ENCODE results near the gene GDF7. TPM values are rescaled to one million over a fixed set of nuclear protein-coding genes. Genes with fewer than 3 reads are reported as not detected.

GDF7 gene
- polyA plus RNA-seq (ENCODE audit: insufficient read length in 3 of 3) = 1 to 10 TPM; 1.9 to 4.0 (median 3.8) TPM

GRCh38 chr2:20666304-20667150 lies at the start of gene GDF7:
GDF7 (plus strand) TSS chr2:20667144; CDS start chr2:20667240, 96 bp downstream.
- no peak for DNase-seq (ENCODE audit: low read depth in 3 of 3, low spot score in 2 of 3)

DNA sequence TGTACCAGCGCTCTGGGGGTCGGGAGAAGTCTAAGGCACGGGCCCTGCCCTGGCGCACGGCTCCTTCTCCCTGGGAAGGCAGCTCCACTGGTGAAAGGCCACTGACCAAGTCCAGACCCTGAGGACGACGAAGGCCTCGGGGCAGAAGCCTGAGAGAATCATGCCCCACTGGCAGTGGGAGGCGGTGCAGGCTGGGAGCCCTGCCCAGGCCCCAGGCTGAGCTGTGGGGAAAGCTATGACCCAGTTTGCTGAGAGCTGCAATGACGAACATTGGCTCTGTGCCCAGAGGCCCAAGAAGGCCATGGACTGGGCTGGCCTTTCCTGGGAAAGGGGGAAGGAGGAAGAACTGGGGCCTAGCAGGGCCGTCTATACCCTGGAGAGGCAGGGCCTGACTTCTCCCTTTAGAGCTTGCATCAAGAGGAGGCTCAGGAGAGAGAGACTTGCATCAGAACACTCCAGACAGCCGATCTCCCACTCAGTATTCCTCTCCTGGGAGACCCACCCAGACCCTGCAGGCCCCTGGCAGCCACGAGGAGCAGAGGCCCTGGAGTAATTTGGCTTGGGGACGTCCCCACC lies 49.0 kb upstream of the GDF7 start:
- DNase-seq (ENCODE audit: low read depth in 3 of 3, low spot score in 2 of 3) = peak in 1 of 3 donors; percentile 75

DNA sequence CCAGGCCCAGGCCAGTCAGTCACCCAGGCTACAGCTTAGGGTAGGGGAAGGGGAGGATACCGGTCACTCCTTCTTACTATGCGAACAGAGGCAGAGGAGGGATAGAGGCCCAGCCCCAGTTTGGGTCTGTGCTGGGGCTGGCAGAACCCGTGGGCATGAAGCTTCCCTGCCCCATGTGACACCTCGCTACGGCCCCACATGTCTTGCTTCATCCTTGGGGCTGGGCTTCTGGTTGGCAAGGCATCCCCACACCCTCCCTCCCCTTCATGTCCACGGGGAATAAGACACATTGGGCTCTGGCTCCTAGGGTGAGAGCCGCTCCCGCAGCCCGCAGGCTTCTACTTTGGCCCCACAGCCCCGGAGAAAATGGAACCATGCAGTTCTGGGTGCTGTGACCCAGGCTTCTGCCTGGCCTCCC lies 48.5 kb upstream of the GDF7 start:
- no peak for DNase-seq (ENCODE audit: low read depth in 3 of 3, low spot score in 2 of 3)

DNA sequence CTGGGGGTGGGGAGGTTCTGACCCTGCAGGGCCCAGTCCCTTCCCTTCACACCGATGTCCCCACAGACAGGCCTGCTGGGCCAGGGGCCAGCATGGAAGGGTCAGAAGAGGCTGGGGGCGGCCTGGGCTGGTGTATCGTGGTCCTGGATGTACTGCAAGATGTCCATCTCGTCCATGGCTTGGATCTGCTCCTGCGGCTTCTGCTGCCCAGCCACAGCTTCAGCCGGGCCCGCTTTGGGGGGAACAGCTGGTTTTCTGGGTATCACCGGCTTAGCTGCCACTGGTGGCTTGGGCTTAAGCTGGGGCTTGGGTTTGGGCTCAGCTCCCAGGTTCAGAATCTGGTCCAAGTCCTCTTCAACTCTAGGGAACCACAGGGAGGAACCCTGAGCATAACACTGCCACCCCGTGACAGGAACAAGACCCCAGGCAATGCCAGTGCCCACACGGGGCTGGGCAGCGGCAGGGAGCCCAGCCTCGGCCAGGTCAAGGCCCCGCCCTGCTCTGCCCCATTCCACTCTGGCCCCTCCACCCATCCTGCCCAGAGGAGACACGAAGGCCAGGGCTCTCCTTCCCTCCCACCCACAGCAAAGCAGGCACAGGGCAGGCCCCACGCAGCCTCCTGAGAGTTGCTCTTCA lies 47.9 kb upstream of the GDF7 start:
- DNase-seq (ENCODE audit: low read depth in 3 of 3, low spot score in 2 of 3) = no peak

DNA sequence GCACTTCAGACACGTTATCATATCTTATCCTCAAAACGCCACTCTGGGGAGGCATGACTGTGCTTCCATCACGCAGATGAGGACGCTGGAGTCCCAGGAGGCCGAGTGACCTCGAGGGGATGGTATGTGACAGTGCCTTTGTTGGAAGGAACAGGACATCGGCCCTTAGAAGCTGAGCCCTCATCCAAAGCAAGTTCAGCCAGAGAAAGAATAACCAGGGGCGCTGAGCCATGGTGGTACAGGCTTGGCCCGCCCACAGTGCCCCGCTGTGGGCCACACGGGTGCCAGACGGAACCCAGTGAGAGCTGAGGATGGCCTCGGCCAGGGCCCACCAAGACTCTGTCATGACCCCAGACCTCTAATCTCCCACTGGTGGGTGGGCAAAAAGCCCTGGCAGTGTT lies 47.3 kb upstream of the GDF7 start:
- DNase-seq (ENCODE audit: low read depth in 3 of 3, low spot score in 2 of 3) = no peak

- no peak for DNase-seq (ENCODE audit: low read depth in 3 of 3, low spot score in 2 of 3)
Measured at GRCh38 chr2:20620271-20620681, 46.7 kb upstream of the GDF7 start.

DNA sequence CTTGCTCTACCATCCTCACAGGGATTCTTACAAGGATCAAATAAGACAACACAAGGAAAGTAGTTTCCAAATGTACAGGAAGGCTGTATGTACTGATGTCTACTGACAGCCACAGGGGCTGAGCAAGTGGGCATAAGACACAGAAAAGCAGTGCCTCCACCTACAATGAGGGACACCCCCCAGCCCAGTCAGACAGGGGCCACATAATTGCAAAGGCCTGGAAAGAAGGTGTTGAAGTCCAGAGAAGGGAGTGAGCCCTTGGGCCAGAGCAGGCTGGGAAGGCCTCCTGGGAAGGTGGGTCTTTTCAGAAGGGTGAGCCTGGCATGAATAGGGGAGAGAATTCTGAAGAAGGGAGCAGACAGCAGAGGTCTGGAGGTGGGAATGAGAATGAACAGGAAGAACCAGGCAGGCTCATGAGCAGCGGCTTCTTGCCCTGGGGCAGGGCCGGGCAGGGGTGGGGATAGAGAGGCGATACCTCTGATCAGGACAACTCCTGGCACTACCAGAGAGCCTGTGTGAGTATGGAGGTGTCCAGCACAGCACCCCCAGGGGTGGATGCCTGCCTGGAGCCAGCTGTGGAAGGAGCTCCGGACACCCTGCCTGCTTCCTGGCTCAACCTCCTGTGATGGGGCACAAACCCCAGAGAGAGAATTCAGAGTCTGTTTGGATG lies 46.1 kb upstream of the GDF7 start:
- DNase-seq (ENCODE audit: low read depth in 3 of 3, low spot score in 2 of 3) = no peak

DNA sequence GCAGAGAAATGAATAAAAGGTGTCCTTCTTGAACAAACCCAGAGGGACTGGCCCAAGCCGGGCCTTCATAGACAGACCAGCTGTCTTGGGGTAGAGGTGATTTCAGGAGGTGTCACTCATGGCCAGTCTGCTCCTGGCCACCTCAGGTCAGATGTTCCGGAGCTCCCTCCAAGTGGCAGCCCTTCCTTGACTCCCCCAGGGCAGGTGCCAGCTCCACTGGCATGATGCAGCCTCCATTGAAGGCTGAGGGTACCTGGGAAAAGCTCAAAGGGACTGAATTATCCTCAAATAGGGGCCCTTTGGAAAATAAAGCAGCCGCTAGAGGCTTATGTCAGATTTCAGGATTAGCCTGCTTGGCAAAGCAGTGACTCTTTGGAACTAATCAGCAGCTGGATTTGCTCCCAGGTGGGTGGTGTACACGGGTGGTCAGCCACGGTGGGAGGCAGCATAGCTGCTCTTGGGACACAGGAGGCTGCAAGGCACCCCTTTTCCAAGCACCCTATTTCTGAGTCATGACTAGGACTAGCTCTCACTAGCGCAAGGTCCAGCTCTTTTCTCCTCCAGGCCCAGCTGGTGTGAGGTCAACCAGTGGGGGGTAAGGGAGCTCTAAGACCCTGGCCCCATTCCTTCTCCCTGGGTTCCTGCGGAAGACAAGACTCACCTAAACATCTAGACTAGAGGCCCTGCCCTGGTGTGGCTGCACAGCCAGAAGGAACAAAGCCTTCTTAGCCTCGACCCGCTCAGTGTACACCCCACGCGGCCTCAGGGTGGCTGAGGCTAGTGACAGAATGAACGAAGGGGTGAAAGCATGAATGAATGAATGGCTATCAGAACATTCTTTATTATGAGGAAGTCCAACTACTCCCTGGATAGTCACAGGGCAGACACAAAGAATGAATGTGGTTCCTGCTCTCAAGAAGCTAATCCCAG lies 45.3 kb upstream of the GDF7 start:
- no peak for DNase-seq (ENCODE audit: low read depth in 3 of 3, low spot score in 2 of 3)

GRCh38 chr2:20622296-20622686 lies 44.7 kb upstream of the GDF7 start:
- DNase-seq (ENCODE audit: low read depth in 3 of 3, low spot score in 2 of 3) = no peak

DNA sequence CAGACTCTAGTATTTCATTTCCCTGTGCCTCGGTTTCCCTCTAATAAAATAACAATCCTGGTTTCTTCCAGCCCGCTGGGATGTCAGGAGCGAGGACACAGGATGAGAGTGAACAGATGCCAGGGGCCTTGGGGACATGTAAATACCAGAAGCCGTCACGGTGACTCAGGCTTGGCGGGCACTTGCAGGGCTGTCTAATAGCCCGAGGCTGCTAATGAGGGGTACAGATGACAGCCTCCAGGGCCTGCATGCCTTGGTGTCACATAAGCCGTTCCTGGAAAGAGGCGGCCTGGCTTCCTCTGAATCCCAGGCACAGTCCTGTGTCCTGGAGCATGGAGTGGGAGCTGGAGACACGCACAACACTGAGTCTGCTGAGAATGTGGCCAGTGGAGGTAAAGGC lies 44.2 kb upstream of the GDF7 start:
- DNase-seq (ENCODE audit: low read depth in 3 of 3, low spot score in 2 of 3) = no peak

- DNase-seq (ENCODE audit: low read depth in 3 of 3, low spot score in 2 of 3) = no peak
Measured at GRCh38 chr2:20623241-20623640, 43.7 kb upstream of the GDF7 start.

GRCh38 chr2:20623741-20624155 lies 43.2 kb upstream of the GDF7 start:
- no peak for DNase-seq (ENCODE audit: low read depth in 3 of 3, low spot score in 2 of 3)

GRCh38 chr2:20624156-20624883 lies 42.6 kb upstream of the GDF7 start:
- no peak for DNase-seq (ENCODE audit: low read depth in 3 of 3, low spot score in 2 of 3)

DNA sequence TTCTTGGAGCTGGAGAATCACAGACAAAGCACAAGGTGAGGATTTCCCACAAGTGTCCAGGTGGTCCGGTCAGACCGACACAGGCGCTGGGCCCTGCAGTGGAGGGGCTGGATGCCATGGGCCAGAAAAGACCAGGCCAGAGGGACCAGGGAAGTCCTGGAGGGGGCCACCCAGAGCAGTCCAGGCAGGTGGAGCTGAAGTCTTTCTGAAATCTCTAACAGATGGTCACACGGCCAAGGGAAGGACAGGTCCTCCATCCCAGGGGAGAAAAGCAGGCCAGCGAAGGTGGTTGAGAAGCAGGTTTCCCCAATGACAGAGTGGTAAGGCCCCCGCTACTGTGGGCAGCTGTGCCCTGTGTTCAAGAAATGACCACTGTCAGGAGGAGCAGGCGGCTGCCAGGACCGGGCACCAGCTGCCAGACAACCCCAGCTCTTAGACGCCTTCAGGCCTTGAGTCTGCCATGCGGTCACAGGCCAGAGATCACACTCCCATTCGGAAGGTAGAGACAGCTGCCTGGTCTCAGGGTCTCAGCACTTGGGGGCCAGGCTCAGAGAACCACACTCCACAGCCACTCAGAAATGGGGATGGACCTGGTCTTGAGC lies 42.0 kb upstream of the GDF7 start:
- DNase-seq (ENCODE audit: low read depth in 3 of 3, low spot score in 2 of 3) = no peak

DNA sequence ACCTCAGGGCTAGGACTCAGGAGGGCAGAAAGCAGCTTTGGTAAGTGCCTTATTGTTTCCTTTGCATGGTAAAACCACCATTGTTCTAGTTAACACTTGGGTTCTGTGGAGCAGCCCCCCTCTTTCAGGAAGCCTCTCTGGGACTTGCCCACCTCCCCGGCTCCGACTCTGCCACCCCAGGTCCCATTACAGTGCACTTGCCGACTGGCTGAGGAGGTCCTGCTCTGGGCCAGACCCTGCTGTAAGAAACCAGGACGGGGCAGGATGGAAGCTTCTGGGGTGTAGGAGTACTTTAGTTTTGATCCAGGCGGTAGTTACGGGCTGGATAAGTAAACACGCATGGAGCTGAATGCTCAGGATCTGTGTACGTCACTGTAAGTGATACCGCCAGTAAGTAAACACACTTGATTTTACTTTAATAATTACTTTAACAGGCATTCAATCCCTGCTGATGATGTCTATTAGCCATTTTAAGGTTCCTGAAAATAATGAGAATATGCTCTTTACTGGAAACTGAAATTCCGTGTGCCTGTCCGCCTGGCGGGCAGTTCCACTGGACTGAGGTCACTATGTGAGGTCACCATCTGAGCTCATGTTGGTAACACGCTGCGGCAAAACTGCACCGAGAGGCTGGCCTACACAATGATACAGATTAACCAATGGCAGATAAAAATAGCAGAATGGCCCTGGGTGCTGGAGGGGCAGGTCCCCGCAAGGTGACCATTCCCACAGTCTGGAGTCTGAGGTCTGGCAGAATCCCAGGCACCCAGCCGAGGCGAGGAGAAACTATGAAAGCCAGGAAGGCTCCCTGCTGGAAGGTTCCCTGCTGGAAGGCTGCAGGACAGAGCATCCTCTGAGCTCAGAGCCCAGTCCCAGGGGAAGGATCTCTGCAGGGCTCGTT lies 41.2 kb upstream of the GDF7 start:
- no peak for DNase-seq (ENCODE audit: low read depth in 3 of 3, low spot score in 2 of 3)

DNA sequence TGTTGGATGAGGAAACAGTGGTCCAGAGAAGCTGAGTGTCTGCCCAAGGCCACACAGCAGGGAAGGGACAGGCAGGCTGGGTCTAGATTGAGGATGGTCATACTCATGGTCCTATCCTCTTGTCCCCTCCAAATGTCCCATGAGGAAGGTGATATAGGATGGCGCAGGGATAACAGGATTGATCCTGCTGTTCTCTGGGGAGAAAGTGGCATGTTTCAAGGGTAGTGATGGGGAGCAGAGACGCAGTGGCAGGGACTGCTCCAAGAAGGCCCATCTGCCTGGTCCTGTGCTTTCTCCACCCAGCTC lies 40.6 kb upstream of the GDF7 start:
- no peak for DNase-seq (ENCODE audit: low read depth in 3 of 3, low spot score in 2 of 3)

DNA sequence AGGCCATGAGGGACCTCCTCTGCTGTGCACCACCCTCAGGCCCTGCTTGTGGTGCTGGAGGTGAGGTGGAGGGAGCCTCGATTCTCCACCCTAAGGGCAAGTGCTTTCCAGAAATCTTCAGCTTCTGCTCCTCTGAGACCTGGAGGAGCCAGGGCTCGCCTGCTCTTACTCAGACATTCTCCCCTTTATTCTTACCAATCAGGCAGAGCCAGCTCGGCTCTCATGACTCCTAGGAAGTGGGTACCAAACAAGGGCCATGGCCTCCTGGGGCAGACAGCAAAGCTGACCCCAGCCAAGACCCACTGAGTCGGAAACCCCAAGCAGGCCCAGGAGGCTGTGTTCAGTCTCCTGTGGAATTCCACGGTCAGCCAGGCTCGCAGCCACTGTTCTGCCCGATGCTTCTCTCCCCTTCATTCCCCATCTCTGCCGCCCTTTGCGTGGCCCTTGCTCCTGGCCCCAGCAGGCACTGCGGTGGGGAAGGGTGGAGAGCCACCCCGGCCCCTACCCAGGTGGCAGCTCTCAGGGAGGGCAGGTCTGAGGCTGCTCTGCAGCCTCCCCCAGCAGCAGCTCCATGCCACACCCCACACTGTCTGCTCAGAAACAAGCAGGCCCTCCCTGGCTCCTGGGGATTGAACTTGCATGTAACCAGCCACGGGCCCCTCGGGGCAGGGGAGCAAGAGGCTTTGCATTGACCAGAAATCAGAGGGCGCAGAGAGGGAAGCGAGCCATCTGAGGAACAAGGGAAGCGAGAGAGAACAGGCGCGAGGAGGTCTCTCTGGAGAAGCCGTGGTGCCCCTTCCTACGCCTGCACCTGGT lies 40.0 kb upstream of the GDF7 start:
- no peak for DNase-seq (ENCODE audit: low read depth in 3 of 3, low spot score in 2 of 3)
